ENCODE measurements around the gene PTPN12. TPM values are rescaled to one million over a fixed set of nuclear protein-coding genes. Genes with fewer than 3 reads are reported as not detected.
A peak's percentile ranks its signal among the peaks of the same experiment; 100 is the strongest.

The PTPN12 gene
- total and polyA plus RNA-seq, 2 donors (not counting 1 experiment from before 2014, with no cell fraction given): 42.3 to 47.8 TPM

DNA sequence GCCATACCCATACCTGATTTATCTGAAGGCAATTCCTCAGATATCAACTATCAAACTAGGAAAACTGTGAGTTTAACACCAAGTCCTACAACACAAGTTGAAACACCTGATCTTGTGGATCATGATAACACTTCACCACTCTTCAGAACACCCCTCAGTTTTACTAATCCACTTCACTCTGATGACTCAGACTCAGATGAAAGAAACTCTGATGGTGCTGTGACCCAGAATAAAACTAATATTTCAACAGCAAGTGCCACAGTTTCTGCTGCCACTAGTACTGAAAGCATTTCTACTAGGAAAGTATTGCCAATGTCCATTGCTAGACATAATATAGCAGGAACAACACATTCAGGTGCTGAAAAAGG, 90.2 kb downstream of the PTPN12 start:
- peaks cover 13% of the 10 kb centered on the region for H3K36me3 ChIP-seq (ENCODE audit: control insufficient read depth, insufficient read depth, low read length)
- H2AFZ ChIP-seq (ENCODE audit: low read length): no peak overlapping the region
- H3K27ac ChIP-seq (ENCODE audit: insufficient read depth, low read length): no peak overlapping the region
- H3K4me1 ChIP-seq (ENCODE audit: control insufficient read depth, extremely low read depth, insufficient read depth, low read length): no peaks in the 10 kb centered on the region
- TF ChIP-seq EZH2 (IDR thresholded peaks at IDR 0.05; ENCODE audit: low read length, missing control alignments): no peak
- TF ChIP-seq, protein P1, sequence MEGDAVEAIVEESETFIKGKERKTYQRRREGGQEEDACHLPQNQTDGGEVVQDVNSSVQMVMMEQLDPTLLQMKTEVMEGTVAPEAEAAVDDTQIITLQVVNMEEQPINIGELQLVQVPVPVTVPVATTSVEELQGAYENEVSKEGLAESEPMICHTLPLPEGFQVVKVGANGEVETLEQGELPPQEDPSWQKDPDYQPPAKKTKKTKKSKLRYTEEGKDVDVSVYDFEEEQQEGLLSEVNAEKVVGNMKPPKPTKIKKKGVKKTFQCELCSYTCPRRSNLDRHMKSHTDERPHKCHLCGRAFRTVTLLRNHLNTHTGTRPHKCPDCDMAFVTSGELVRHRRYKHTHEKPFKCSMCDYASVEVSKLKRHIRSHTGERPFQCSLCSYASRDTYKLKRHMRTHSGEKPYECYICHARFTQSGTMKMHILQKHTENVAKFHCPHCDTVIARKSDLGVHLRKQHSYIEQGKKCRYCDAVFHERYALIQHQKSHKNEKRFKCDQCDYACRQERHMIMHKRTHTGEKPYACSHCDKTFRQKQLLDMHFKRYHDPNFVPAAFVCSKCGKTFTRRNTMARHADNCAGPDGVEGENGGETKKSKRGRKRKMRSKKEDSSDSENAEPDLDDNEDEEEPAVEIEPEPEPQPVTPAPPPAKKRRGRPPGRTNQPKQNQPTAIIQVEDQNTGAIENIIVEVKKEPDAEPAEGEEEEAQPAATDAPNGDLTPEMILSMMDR (conservative IDR thresholded peaks at IDR 0.05 in 1 of 2, IDR thresholded peaks at IDR 0.05 in 1 of 2; ENCODE audit: low read depth in 1 of 2, low read length in 2 of 2): no peak
- no peaks in the 10 kb centered on the region for H4K20me1 ChIP-seq (ENCODE audit: control insufficient read depth, extremely low read depth, insufficient read depth, low read length)
- no peak overlapping the region for H3K4me3 ChIP-seq (replicated peaks in 1 of 4; ENCODE audit: control extremely low read depth in 1 of 4, insufficient read depth in 1 of 4, low read depth in 3 of 4, low read length in 4 of 4)
- no peaks in the 10 kb centered on the region for H3K27me3 ChIP-seq (ENCODE audit: control insufficient read depth, insufficient read depth, low read length)
- peak in 1 of 2 donors; percentile 42 for DNase-seq (ENCODE audit: low read depth in 2 of 2)
- H3K4me2 ChIP-seq (ENCODE audit: extremely low read depth, insufficient read depth, low read length): no peak overlapping the region
- H3K79me2 ChIP-seq (ENCODE audit: control insufficient read depth, insufficient read depth, low read length): peaks cover 4% of the 10 kb centered on the region
- H3K9ac ChIP-seq (ENCODE audit: insufficient read depth, low read length): no peak overlapping the region
- no peaks in the 10 kb centered on the region for H3K9me3 ChIP-seq (ENCODE audit: control insufficient read depth, insufficient read depth, low read depth, low read length)

DNA sequence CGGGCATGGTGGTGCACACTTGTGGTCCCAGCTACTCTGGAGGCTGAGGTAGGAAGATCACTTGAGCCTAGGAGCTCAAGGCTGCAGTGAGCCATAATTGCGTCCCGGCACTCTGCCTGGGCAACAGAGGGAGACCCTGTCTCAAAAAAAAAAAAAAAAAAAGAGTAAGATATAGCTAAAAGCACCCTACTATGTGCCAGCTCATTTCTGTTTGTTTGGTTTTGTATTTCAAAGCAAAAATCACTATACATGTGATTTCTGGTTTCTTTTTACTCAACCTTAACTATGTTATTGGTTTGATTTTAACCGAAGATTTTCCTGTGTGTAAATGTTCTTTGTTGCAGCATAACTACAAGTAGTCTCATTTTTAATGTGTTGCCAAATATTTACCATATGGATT, 92.7 kb downstream of the PTPN12 start:
- H3K4me1 ChIP-seq (ENCODE audit: control insufficient read depth, extremely low read depth, insufficient read depth, low read length): no peaks in the 10 kb centered on the region
- no peaks in the 10 kb centered on the region for H3K9me3 ChIP-seq (ENCODE audit: control insufficient read depth, insufficient read depth, low read depth, low read length)
- no peak overlapping the region for H3K27ac ChIP-seq (ENCODE audit: insufficient read depth, low read length)
- no peak overlapping the region for H3K9ac ChIP-seq (ENCODE audit: insufficient read depth, low read length)
- H4K20me1 ChIP-seq (ENCODE audit: control insufficient read depth, extremely low read depth, insufficient read depth, low read length): no peaks in the 10 kb centered on the region
- peaks cover 4% of the 10 kb centered on the region for H3K79me2 ChIP-seq (ENCODE audit: control insufficient read depth, insufficient read depth, low read length)
- H3K4me2 ChIP-seq (ENCODE audit: extremely low read depth, insufficient read depth, low read length): no peak overlapping the region
- no peak for DNase-seq (ENCODE audit: low read depth in 2 of 2)
- H3K27me3 ChIP-seq (ENCODE audit: control insufficient read depth, insufficient read depth, low read length): no peaks in the 10 kb centered on the region
- TF ChIP-seq EZH2 (IDR thresholded peaks at IDR 0.05; ENCODE audit: low read length, missing control alignments): no peak
- TF ChIP-seq, protein P1 (conservative IDR thresholded peaks at IDR 0.05 in 1 of 2, IDR thresholded peaks at IDR 0.05 in 1 of 2; ENCODE audit: low read depth in 1 of 2, low read length in 2 of 2): no peak
- no peak overlapping the region for H3K4me3 ChIP-seq (replicated peaks in 1 of 4; ENCODE audit: control extremely low read depth in 1 of 4, insufficient read depth in 1 of 4, low read depth in 3 of 4, low read length in 4 of 4)
- H2AFZ ChIP-seq (ENCODE audit: low read length): no peak overlapping the region
- peaks cover 13% of the 10 kb centered on the region for H3K36me3 ChIP-seq (ENCODE audit: control insufficient read depth, insufficient read depth, low read length)

DNA sequence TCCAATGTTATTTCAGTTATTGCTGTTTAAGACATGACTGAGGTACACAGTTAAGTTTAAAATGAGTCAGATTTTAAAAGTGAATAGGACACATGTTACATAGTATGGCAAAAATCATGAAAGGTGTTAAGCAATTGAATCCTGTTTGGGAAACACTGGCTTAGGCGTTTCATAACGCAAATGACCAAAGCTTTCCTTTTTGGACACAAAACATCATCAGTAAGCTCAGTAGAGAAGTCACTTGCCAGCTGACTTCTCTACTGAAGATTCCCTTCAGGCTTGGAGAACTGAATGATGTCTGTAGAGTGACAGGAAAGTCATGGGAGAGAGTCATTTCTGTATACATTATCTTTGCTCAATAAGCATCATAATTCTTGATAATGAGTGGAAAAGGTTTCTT, 94.7 kb downstream of the PTPN12 start:
- H4K20me1 ChIP-seq (ENCODE audit: control insufficient read depth, extremely low read depth, insufficient read depth, low read length): no peaks in the 10 kb centered on the region
- DNase-seq (ENCODE audit: low read depth in 2 of 2): no peak

More for the DNA sequence above, 94.7 kb downstream of the PTPN12 start:
- H3K27me3 ChIP-seq (ENCODE audit: control insufficient read depth, insufficient read depth, low read length): no peaks in the 10 kb centered on the region
- H3K4me1 ChIP-seq (ENCODE audit: control insufficient read depth, extremely low read depth, insufficient read depth, low read length): no peaks in the 10 kb centered on the region
- H3K4me2 ChIP-seq (ENCODE audit: extremely low read depth, insufficient read depth, low read length): no peak overlapping the region
- H3K27ac ChIP-seq (ENCODE audit: insufficient read depth, low read length): no peak overlapping the region
- H3K9ac ChIP-seq (ENCODE audit: insufficient read depth, low read length): no peak overlapping the region
- H3K36me3 ChIP-seq (ENCODE audit: control insufficient read depth, insufficient read depth, low read length): peaks cover 12% of the 10 kb centered on the region
- no peak overlapping the region for H3K4me3 ChIP-seq (replicated peaks in 1 of 4; ENCODE audit: control extremely low read depth in 1 of 4, insufficient read depth in 1 of 4, low read depth in 3 of 4, low read length in 4 of 4)
- no peak overlapping the region for H2AFZ ChIP-seq (ENCODE audit: low read length)
- H3K9me3 ChIP-seq (ENCODE audit: control insufficient read depth, insufficient read depth, low read depth, low read length): no peaks in the 10 kb centered on the region
- H3K79me2 ChIP-seq (ENCODE audit: control insufficient read depth, insufficient read depth, low read length): peaks cover 4% of the 10 kb centered on the region
- TF ChIP-seq EZH2 (IDR thresholded peaks at IDR 0.05; ENCODE audit: low read length, missing control alignments): no peak
- TF ChIP-seq, protein P1 (conservative IDR thresholded peaks at IDR 0.05 in 1 of 2, IDR thresholded peaks at IDR 0.05 in 1 of 2; ENCODE audit: low read depth in 1 of 2, low read length in 2 of 2): no peak
